SK-N-SH (cell line): ENCODE data around the gene CRISP3.

Experiments
- CTCF ChIP-seq: fragments of 200-600 bp; sonication (generic); IDR thresholded peaks from 2 replicates; pipeline ENCODE4 v1.6.1; 2017; ENCODE audit warnings: antibody characterized with exemption, mild to moderate bottlenecking, moderate library complexity
- EP300 ChIP-seq, 2 experiments: IDR thresholded peaks; 2 replicates each; pipeline versions ENCODE4 v1.4.0 to v1.6.1; 2012; ENCODE audit warnings: borderline replicate concordance in 1 of 2, low read depth in 1 of 2, low read length in 1 of 2
- JUND ChIP-seq: IDR thresholded peaks from 2 replicates; pipeline ENCODE4 v1.4.0; 2012
- RCOR1 ChIP-seq: fragments of 150-350 bp; IDR thresholded peaks from 2 replicates; pipeline ENCODE4 v1.6.1; 2017; ENCODE audit warnings: antibody characterized with exemption, low read length
- TAF1 ChIP-seq: IDR thresholded peaks from 2 replicates; pipeline ENCODE4 v1.6.1; 2012; ENCODE audit warnings: low read depth, mild to moderate bottlenecking, low read length, moderate library complexity, borderline replicate concordance

- TF ChIP-seq CTCF (no peak), EP300 (IDR thresholded peaks at IDR 0.05; ENCODE audit: borderline replicate concordance in 1 of 2, low read depth in 1 of 2, low read length in 1 of 2) (no peak), JUND (no peak), TAF1 (no peak), RCOR1 (no peak)
These were observed 22.6 kb upstream of the CRISP3 start for GRCh38 chr6:49766762-49767161.
